K562 (cell line): ENCODE measurements around the gene SLC35G2. TPM values are rescaled to one million over a fixed set of nuclear protein-coding genes. Genes with fewer than 3 reads are reported as not detected.

Experiments used
- CEBPG ChIP-seq, 3 experiments: fragments of 200-800 bp in 1 of 3; sonication (Bioruptor generic) in 1 of 3; sonication (generic) in 1 of 3; formaldehyde crosslinking in 1 of 3; IDR thresholded peaks in 2 of 3; conservative IDR thresholded peaks in 1 of 3; 2 replicates each; pipeline versions ENCODE4 v1.6.1 to v1.8.0; 2016 to 2022; ENCODE audit warnings: missing compliant biosample characterization in 2 of 3, missing genetic modification characterization in 2 of 3, mild to moderate bottlenecking in 1 of 3, missing genetic modification reagents in 1 of 3
- GTF2A2 ChIP-seq: IDR thresholded peaks from 2 replicates; pipeline ENCODE4 v1.6.1; 2016; ENCODE audit warnings: mild to moderate bottlenecking, missing genetic modification characterization, missing compliant biosample characterization
- HCFC1 ChIP-seq: IDR thresholded peaks from 2 replicates; pipeline ENCODE4 v1.6.1; 2012; ENCODE audit warnings: low read depth, low read length, improper control_type of control experiment
- MECOM ChIP-seq: fragments of 250-450 bp; sonication (Bioruptor Pico); IDR thresholded peaks from 2 replicates; pipeline ENCODE4 v1.8.0; 2022; ENCODE audit warnings: inconsistent platforms
- SPI1 ChIP-seq: IDR thresholded peaks from 2 replicates; pipeline ENCODE4 v1.6.1; 2011; ENCODE audit warnings: low read depth, low read length, control low read depth, borderline replicate concordance
- ZFP1 ChIP-seq: fragments of 450-650 bp; formaldehyde crosslinking; IDR thresholded peaks from 2 replicates; pipeline ENCODE4 v1.4.0; 2020; ENCODE audit warnings: mild to moderate bottlenecking, mixed read lengths
- ZNF518B ChIP-seq: fragments of 250-450 bp; sonication (Bioruptor Pico); IDR thresholded peaks from 2 replicates; pipeline ENCODE4 v1.5.0; 2021; ENCODE audit warnings: mild to moderate bottlenecking, moderate library complexity
- polyA plus RNA-seq, 8 experiments: library from polyadenylated mRNA; depleted of rRNA in 4 of 8; stranded (reverse) in 5 of 8; unstranded in 3 of 8; fragments of >200 nt; fragmentation: Nextera tagmentation in 2 of 8; fragmentation: Illumina TruSeq in 1 of 8; extraction: Ambion mirVana in 2 of 8; extraction: Trizol in 1 of 8; gene quantifications; 2 replicates each; pipeline versions ENCODE4 v1.2.1 to v1.2.3, GENCODE V29; 2011 to 2014; ENCODE audit warnings: inconsistent platforms in 1 of 8, missing spikeins in 1 of 8
- total RNA-seq, 7 experiments: library from RNA; depleted of rRNA in 6 of 7; stranded (reverse); fragments of >200 nt in 6 of 7; fragmentation: Illumina TruSeq in 2 of 7; extraction: Trizol in 2 of 7; gene quantifications; 2 replicates each; pipeline versions ENCODE4 v1.2.1 to v1.2.3, GENCODE V29; 2011 to 2021; ENCODE audit warnings: low replicate concordance in 1 of 7
- TF ChIP-seq, protein P1 (sequence below), 2 experiments: IDR thresholded peaks; 2 replicates each; pipeline ENCODE4 v1.6.1; 2012; ENCODE audit warnings: improper control_type of control experiment in 2 of 2, low read depth in 2 of 2, low read length in 2 of 2, borderline replicate concordance in 1 of 2

SLC35G2 gene
- total and polyA plus RNA-seq, 9 of the 15 experiments (the other 6 are each of a cell fraction or from before 2014, with no cell fraction given): 2.6 to 5.9 (median 3.2) TPM

GRCh38 chr3:136818769-136819391, at the start of gene SLC35G2 (continued):
- TF ChIP-seq ZNF518B (CRISPR knock-in tag) (no peak), SPI1 (peak; percentile 50; the same call in 1 of the 2 replicates), HCFC1 (no peak), MECOM (CRISPR knock-in tag) (no peak), ZFP1 (no peak), CEBPG (CRISPR knock-in tag; IDR thresholded peaks at IDR 0.05) (no peak), CEBPG (tag; conservative IDR thresholded peaks at IDR 0.05 in 1 of 2, IDR thresholded peaks at IDR 0.05 in 1 of 2) (no peak), GTF2A2 (tag) (no peak)
- TF ChIP-seq, protein P1, sequence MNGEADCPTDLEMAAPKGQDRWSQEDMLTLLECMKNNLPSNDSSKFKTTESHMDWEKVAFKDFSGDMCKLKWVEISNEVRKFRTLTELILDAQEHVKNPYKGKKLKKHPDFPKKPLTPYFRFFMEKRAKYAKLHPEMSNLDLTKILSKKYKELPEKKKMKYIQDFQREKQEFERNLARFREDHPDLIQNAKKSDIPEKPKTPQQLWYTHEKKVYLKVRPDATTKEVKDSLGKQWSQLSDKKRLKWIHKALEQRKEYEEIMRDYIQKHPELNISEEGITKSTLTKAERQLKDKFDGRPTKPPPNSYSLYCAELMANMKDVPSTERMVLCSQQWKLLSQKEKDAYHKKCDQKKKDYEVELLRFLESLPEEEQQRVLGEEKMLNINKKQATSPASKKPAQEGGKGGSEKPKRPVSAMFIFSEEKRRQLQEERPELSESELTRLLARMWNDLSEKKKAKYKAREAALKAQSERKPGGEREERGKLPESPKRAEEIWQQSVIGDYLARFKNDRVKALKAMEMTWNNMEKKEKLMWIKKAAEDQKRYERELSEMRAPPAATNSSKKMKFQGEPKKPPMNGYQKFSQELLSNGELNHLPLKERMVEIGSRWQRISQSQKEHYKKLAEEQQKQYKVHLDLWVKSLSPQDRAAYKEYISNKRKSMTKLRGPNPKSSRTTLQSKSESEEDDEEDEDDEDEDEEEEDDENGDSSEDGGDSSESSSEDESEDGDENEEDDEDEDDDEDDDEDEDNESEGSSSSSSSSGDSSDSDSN (IDR thresholded peaks at IDR 0.05; ENCODE audit: borderline replicate concordance in 1 of 2, low read depth in 2 of 2, low read length in 2 of 2): 0 out of 4 replicates have a peak, but pooled peaks of 1 of the 2 experiments have one; percentile 56
